AG04450 (cell line): Measurements from ENCODE around the gene PRDM4. TPM values are rescaled to one million over a fixed set of nuclear protein-coding genes. Genes with fewer than 3 reads are reported as not detected.

ENCODE experiments used
- CTCF ChIA-PET: fragments of 300-600, 350-600 bp; formaldehyde crosslinking; extraction: SDS; loops from one replicate; lab custom pipeline; 2022; ENCODE audit warnings: antibody characterized with exemption, inconsistent platforms; lab: Charles Lee
- POLR2A ChIA-PET: fragments of 350-600 bp; formaldehyde crosslinking; extraction: SDS; loops from one replicate; lab custom pipeline; 2021; ENCODE audit warnings: antibody characterized with exemption, inconsistent platforms; lab: Yijun Ruan, JAX
- DNase-seq: peaks from one replicate; pipeline ENCODE4 v3.0.0-alpha.2; 2011; ENCODE audit warnings: low read depth, low spot score
- H3K27ac ChIP-seq: one replicate; pipeline ENCODE4 v1.5.1; 2012; ENCODE audit warnings: low read depth, low read length, control low read depth
- H3K27me3 ChIP-seq: one replicate; pipeline ENCODE4 v1.6.0; 2012; ENCODE audit warnings: low read length; ENCODE audit not compliant: control insufficient read depth, insufficient read depth
- H3K4me3 ChIP-seq: 2 replicates; pipeline ENCODE4 v1.5.1; 2011; ENCODE audit warnings: mild to moderate bottlenecking, low read depth, low read length, control low read depth
- H3K9me3 ChIP-seq: 2 replicates; pipeline ENCODE4 v1.5.1; 2012; ENCODE audit warnings: low read length; ENCODE audit not compliant: control insufficient read depth, insufficient read depth
- CTCF ChIP-seq: IDR thresholded peaks from 2 replicates; pipeline ENCODE4 v1.5.1; 2011; ENCODE audit warnings: low read depth, low read length, control low read depth, inconsistent platforms
- polyA plus RNA-seq: library from polyadenylated mRNA; depleted of rRNA; stranded (reverse); fragments of >200 nt; gene quantifications from 2 replicates; pipeline ENCODE4 v1.2.3, GENCODE V29; 2011

PRDM4 gene
- polyA plus RNA-seq, 1 experiment, result 30.5 TPM

DNA sequence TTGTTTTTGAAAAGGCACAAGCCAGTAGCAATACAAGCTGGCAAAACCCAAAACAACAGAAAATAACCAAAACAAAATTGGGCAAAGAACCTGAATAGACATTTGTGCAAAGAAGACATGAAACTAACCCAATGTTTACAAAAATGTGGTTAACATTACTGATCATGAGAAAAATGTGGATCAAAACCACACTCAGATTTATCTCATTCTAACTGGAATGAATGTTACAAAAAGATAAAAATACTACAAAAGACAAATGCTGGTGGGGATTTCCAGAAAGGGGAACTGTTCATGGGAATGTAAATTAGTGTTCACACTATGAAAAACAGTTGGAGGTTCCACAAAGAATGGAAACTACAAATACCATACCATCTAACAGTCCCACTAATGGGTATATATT is 40.2 kb upstream of the PRDM4 start:
- Histone ChIP-seq H3K27ac (no peak overlapping the region), H3K27me3 (peaks cover 5% of the 10 kb centered on the region)
- DNase-seq, result no peak

GRCh38 chr12:107798580-107798979 is 37.6 kb upstream of the PRDM4 start:
- no peak overlapping the region for H3K27ac ChIP-seq
- ChIA-PET POLR2A (no interaction called here), CTCF (no interaction called here)
- no peak overlapping the region for H3K4me3 ChIP-seq
- no peak for DNase-seq
- H3K27me3 ChIP-seq, result peaks cover 5% of the 10 kb centered on the region
- TF ChIP-seq CTCF, result no peak
- H3K9me3 ChIP-seq, result no peaks in the 10 kb centered on the region

More for the DNA sequence above, 40.2 kb upstream of the PRDM4 start:
- Histone ChIP-seq H3K9me3 (no peaks in the 10 kb centered on the region), H3K4me3 (no peak overlapping the region)
- CTCF ChIA-PET, result no interaction called here
- TF ChIP-seq CTCF, result no peak
- POLR2A ChIA-PET, result no interaction called here

- CTCF ChIA-PET, result no interaction called here
- POLR2A ChIA-PET, result no interaction called here
- Histone ChIP-seq H3K9me3 (no peaks in the 10 kb centered on the region), H3K27me3 (peaks cover 5% of the 10 kb centered on the region), H3K4me3 (no peak overlapping the region), H3K27ac (no peak overlapping the region)
- DNase-seq, result no peak
- TF ChIP-seq CTCF, result no peak
These were observed 33.5 kb upstream of the PRDM4 start for GRCh38 chr12:107794451-107794850.

DNA sequence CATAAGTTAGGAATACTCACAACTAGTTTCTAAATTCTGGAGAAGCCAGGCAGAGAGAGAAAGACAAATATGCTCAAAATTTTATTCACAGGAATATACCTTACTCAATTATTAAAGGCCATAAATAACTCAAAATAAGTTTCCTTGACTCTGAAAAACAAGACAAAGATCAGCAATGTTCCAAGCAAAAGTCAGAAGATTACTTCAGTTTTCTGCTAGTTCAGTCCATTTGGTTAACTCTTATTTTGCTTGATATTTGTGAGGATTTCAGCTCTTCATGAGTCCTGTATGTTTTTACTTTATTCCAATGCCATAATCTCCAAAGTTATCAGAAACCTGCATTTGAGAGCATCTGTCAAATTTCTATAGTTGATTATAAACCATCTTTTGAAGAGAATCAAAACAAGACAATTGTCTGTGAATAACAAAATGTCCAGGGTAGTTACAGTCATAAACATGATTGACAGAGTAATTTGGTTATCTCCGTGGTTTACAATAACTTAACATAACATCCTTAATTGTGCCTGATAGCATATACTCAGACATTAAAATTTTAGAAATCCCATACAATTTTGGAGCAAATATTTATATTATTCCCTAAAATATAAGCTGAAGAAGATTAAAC is 30.6 kb upstream of the PRDM4 start:
- Histone ChIP-seq H3K27ac (no peak overlapping the region), H3K4me3 (no peak overlapping the region), H3K27me3 (peaks cover 3% of the 10 kb centered on the region), H3K9me3 (no peaks in the 10 kb centered on the region)
- no peak for DNase-seq
- POLR2A ChIA-PET, result no interaction called here
- CTCF ChIA-PET, result no interaction called here
- TF ChIP-seq CTCF, result no peak

GRCh38 chr12:107788690-107789458 is 27.9 kb upstream of the PRDM4 start:
- TF ChIP-seq CTCF, result no peak
- H3K4me3 ChIP-seq, result no peak overlapping the region
- no peaks in the 10 kb centered on the region for H3K27me3 ChIP-seq
- no peaks in the 10 kb centered on the region for H3K9me3 ChIP-seq
- CTCF ChIA-PET, result no interaction called here
- POLR2A ChIA-PET, result no interaction called here
- H3K27ac ChIP-seq, result no peak overlapping the region
- no peak for DNase-seq
